Activated CD4-positive, alpha-beta T cell treated with anti-CD3 and anti-CD28 coated beads for 24 hours (primary cell): ENCODE results near the gene CHD8.
"Not testable (repeated sequence)": the region's sequence is repeated elsewhere in the genome, so short reads cannot be mapped to it uniquely, and the experiment has no call there.

Source experiments
- DNase-seq, 2 donors: peaks; one replicate each; pipeline ENCODE4 v3.0.0-alpha.2; 2020; ENCODE audit warnings: low read depth in 2 of 2

CHD8 gene

DNA sequence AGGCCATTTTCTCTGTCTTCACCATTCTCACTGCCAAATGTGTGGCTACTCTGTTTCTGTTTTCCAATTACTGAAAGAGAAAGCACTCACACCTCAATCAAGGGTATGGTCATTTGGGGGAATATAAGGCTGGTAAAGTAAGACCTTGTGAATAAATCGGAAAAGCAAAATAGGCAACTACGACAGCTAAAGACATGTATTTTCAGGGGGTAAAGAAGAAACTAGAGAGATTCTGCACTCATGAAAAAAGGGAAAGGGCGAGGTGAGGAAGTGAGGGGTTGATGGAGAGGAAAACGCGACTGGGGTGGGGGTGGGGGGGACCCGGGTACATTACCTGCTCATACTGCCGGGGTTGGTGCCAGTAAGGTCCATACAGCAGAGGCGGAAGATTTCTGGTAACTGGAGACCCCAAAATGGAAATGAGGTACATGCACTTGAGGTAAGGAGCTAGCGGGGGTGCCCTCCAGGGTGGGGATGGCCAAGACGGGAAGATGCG lies 19.3 kb downstream of the CHD8 start:
- DNase-seq, result no peak

DNA sequence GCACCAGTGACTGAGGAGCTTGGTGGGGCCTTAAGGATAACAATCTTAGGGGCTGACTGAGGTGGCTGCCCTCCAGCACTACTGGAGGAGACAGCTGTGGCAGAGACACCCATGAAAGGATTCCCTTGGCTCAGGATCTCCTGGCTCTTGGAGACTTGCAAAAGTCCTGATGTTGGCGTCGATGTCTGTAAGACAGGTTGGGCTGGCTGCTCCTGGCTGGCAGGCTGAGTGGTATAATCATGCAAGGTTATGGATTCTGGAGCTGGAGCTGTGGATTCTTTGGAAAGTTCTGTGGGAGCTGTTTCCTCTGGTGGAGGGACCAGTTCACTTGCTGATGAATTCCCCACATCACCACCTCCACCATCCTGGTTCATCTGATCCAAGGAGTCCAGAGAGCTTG lies 24.8 kb downstream of the CHD8 start:
- no peak for DNase-seq

DNA sequence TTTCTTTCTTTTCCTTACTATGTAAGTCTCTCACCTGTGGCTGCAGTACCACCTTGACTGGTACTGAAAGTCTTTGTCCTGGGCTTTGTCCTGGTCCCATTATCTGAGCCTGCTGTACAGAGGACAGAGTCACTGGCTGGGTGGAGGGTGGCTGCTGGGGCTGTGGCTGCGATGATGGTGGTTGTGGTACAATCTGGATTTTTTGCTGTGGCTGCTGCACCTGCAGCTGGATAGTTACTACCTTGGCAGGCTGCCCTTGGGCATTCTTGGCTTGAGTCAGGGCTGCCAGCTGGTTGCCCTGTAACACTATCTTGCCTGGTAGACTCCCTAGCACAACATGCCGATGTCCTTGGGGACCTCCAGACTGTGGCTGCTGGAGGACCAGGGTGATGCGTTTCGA lies 27.0 kb downstream of the CHD8 start:
- no peak for DNase-seq

DNA sequence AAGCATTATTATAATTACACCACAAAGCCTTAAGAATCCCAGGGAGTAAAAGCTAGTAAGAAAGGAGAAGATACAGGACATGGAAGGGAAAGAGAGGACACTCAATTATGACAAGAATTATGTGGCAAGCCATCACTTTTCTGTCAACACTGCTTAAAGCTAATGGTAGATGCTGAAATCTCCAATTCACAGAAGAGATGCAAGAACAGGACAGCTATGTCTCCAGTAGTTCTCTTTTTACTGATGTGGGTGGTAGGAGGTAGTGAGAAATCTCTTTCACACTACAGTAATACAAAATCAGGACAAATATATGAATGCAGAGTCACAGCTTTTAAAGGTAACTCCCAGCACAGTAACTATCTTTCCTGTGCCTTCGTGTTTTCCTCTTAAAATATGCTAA lies 29.2 kb downstream of the CHD8 start:
- DNase-seq, result no peak

DNA sequence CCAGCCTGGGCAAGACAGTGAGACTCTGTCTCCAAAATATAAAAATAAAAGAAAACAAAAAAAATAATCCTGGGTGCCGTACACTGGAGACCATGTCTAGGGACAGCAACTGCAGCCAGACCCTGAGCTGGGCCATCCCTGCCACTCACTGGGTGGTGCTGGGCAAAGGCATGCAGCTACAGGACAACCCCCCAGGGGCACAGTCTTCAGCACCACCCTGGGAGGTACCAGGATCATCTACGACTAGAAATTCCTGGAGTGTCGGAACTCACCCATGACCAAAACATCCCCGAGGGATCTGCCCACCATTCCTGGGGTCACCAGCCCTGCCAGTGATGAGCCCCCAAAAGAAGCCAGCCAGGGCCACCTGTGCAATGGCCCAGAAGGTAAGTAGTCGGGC lies 36.4 kb downstream of the CHD8 start:
- no peak for DNase-seq

DNA sequence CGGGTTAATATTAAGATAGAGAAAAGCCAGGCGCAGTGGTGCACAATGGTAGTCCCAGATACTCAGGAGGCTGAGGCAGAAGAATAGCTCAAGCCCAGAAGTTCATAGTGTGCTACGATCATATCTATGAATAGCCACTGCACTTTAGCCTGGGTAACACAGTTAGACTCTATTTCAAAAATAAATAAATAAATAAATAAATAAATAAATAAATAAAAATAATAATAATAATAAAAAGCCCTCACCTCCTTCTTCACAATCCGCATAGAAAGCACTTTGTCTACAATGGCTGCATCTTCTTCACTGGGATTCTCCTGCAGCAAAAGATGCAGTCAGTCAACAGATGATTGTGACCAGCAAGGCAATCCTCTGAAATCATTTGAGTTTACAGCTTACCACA lies 40.6 kb downstream of the CHD8 start:
- no peak for DNase-seq

DNA sequence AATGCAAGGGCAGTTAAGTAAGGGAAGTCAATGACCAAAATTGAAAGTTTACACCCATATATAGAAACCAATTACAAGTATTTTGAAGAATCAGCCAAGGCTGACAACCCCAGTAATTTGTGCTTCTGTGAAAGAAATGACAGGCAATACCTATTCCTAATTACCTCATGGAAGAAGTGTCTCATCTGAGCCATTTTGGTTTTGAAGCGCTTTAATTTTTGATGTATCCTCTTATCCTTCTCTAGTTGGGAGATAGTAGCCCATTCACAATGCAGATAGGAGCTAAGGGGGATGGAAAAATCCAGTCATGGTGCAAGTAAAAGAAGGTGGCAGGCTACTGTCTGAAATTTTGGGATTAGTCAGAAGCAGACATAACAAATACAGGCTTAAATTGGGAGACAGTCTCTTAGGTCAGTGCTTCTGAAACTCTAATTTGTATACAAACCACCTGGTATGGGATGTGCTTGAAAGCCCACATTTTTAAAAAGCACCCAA lies 41.7 kb downstream of the CHD8 start:
- DNase-seq, result no peak

DNA sequence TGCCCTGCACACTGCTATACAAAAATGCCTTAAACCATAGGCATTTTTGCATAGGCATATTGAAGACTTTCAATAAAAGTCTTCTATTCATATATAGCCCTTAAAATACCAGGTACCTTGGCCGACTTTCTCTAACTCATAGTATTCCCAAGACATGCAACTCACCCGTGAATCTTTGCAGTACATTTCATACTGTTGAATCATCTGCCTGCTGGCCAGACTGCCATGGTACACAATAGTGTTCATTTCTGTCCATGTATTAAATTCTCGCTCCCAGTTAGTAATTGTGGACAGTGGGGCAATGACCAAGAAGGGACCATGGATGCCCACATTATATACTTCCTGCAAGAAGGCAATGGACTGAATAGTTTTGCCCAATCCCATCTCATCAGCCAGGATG lies 47.8 kb downstream of the CHD8 start:
- DNase-seq, result no peak

DNA sequence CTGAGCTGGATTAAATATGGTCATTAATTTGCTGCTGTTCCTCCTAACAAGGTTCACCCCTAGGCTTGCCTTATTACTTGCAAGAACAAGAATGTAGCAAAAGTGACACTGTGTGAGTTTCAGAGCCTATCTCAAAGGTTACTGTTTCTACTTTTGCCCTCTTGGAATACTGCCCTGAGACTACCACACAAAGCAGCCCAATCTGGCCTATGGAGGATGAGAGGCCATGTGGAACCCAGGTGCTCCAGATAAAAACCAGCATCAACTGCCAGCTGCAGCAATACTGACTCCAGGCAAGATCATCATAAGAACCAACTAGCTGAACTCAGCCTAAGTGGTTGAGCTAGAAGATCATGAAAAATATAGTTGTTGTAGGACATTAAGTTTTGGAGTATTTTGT lies 49.7 kb downstream of the CHD8 start:
- no peak for DNase-seq

DNA sequence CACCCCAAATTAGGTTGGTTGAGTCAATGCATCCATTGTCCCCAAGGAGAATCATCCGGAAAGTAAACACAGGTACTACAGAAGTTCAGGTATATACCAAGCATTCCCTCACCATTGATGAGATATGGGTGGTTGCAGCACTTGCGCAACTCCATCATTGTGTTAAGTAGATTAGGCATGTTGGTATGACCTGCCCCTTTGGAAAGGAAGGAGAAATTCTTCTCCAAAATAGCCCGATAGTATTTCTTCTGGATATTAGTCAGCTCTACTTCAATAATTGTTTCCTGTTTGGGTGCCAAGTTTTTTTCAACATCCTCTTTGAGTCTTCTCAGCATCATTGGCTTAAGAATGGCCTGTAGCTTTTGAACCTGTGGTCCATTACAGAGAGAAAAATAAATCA lies 50.8 kb downstream of the CHD8 start:
- DNase-seq, result no peak

DNA sequence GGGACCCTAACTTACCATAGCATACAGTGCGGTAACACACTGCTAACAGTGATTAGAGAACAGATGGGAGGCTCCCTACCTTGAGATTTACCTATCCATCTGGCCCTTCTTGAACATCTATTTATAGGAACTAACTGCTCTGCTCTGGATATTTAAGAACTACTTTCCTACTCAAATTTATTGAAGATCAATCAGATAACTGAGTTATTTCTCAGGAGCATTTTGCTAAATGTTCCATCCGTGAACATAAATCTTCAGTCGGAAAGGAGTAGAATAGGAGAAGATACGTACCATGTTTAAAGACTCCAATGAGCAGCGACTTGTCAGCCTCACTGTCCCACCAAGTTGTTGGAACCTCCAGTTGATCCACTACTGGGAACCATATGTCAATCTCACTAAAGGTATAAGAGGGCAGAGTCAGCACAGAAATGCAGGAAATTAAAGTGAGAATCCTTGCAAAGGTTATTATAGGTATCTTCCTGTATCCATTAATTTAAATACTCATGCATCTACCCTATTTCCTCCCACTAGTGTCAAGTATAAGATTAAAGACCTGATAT lies 56.5 kb downstream of the CHD8 start:
- no peak for DNase-seq

DNA sequence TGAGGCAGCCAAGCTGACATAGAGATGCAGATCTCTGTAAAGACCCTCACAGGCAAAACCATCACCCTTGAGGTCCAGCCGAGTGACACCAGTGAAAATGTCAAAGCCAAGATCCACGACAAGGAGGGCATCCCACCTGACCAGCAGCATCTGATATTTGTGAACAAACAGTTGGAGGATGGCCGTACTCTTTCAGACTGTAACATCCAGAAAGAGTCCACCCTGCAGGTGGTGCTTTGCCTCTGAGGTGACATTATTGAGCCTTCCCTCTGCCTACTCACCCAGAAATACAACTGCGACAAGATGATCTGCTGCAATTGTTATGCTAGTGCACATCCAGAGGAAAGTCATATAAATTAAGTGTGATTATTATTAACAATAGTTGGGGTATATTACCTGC lies 57.0 kb downstream of the CHD8 start:
- no peak for DNase-seq

DNA sequence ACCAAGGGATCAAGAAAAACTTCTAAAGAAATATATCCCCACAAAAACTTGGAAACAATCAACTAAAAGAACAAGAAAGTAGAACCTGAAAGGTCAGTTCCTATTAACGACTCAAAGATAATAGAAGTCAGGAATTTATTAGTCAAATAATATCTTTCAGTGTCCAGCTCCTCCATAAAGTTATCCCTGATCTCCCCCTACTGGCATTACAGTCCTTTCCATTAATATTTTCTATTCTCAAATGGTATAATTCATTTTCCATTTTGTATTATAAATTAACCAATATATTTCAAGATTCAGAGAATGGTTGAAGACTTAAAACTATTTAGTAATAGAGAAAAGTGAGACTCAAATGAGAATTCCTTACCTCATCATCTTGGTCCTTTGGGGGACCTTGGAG lies 60.5 kb downstream of the CHD8 start:
- no peak for DNase-seq

DNA sequence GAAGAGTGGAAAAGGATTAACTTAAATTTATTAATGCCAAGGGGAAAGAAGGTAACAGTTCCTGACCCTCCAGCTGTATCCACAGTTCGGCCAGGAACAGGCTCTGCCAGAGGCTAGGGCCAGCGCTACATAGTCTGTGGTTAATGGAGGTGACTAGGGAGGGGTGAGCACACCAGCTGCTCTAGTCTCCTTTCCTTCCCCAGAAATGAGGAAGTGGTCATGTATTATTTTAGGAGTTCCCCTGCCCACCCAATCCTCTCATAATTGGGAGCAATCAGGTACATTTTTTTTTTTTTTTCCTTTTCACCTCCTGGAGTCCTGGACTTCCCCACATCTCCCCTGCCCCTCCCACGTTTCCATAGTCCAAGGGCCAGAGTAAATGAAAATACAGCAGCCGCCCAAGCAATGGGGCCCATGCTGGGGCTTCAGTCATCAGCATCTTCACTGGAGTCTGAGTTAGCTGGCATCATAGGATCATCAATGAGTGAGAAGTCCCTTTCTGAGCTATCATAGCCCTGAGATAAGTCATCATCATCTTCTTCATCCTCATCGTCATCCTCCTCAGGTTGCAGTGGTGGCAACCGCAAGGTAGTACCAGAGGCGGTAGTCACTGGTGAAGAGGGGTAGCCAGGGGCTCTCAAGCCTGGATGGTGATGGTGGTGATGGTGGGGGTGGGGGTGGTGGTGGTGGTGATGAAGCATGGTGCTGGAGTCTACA lies 70.6 kb downstream of the CHD8 start:
- DNase-seq, result no peak

DNA sequence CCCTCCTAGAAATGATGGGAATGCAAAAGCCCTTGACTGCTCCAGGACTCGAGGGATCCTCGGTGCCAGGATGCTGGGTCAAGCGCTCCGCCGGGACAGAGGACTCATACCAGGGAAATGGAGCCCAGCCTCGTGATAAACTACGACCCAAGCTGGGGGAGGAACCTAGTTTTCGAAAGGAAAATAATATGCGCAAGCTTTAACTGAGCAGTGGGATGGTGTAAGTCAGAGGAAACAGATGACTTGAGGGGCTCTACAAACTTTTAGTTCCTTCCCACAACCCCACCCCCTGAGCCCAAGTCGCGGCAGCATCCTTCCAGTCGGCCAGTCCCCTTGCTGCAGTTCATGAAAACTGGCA lies 71.5 kb downstream of the CHD8 start:
- peak in 1 of 2 donors; percentile 7 for DNase-seq

DNA sequence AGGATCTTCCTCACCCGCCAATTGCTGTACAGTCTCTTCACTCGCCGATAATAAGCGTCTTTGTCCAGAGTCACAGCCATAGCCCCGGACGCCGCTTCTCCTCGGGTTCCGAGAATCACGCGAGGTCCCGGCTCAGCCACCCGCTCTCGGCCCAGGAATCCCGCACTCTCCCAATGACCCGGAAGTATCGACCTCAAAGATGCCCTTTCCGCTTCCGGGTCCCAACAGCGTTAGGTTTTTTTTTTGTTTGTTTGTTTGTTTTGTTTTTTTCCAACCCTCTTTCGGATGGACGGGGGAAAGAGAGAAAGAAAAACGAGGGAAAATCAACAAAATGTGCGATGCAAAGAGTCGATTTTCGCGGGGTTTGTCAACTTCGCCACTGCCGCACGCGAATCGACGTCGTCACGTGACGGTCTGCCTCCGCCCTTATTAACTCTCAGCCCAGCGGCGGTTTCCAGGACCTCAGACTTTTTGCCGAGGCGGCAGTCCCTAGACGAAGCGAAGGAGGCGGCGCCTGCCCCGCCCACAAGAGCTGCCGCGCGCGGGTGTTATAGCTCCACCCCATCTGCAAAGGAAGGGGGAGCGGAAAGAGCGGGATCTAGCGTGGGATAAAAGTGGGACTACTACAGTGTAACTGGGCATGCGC lies 72.0 kb downstream of the CHD8 start, which contains the start of gene SUPT16H:
SUPT16H (minus strand) TSS at position 172 of the 646 bp plus-strand sequence; CDS start at position 80, 92 bp downstream.
- peak; percentile 90 to 95 for DNase-seq

DNA sequence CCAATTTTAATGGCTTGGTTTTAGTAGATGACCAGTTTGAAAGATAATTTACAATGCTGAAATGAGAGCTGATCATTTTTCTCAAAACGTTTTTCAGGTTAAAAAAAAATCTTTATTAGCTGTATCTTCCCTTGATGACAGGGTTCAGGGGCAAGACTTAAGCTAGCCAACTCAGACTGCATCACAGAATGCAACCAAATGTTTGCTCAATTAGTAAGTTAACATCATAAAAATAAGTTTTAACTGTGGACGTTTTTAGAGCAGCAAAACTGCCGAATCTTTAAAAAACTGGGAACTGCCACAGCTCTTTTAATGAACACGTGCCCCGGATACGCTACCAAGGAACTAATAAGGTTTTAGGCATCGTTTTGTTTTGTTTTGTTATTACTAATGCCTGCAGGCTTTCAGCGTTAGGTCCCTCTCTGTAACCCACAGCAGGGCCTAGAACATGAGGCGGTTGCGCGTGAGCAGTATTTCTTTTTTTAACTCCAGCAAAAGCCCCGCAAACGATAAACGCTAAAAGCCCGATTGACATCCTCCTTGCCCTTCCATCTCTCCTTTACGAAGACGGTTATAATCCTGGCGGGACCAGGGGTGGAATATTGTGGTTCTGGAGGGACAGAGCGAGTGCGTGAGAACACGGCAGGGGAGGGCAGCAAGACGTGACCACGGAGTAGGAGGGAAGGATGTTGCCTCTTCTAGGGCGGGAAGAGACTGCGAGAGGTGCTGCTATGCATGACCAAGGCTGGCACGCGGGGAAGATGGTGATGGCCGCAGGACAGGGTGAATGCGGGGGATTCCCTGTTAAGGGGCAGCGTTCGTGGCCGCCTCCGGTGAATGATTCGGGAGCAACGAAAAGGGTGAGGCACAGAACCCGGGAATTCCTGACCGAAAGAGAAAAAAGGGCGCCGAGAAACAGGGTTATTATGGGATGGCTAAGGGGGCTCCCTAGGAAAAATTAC lies 72.8 kb downstream of the CHD8 start:
- peak; percentile 26 to 37 for DNase-seq

DNA sequence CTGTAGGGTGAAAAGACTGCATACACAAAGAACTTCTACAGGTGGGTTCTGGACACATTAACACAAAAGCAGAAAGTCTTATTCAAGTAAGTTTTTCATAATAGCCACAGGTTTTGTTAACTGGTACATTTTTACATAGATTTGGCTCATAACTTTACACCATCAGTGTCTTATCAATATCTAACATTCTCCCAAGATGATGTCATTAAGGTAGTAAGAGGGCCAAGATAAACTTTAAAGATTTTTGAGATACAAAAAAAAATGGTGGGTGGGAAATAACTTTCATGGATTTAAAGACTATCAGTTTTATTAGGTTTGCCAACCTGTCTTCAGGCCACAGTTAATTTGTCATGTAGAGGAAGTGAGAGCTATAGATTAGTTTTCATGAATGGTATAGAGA lies 73.8 kb downstream of the CHD8 start:
- DNase-seq, result no peak

DNA sequence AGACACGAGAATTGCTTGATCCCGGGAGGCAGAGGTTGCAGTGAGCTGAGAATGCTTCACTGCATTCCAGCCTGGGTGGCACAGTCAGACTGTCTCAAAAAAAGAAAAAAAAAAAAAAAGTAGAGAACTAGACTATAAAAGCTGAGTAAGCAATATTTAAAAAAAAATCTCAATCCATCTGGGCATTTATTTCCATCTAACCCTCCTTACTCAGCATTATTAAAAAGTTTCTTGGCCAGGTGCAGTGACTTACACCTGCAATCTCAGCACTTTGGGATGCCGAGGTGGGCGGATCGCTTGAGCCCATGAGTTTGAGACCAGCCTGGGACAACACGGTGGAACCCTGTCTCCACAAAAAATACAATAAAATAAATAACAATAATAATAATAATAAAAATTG lies 76.6 kb downstream of the CHD8 start:
- no peak for DNase-seq

DNA sequence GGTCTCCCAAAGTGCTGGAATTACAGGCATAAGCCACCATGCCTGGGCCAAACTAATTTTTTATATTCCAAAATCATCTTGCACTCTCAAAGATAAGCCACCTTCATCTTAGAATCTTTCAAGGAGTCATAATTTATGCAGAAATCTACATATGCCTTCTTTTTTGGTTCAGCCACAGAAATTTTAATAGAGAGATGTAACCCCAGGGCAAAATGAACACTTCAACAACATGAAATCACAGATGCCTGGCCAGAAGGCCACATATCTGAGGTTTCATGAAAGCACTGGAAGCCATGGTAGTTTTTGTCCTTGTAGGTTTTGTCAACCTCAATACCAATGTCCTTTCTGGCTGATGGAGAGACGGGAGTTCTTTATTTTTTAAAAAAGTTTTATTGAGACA lies 81.9 kb downstream of the CHD8 start:
- no peak for DNase-seq

DNA sequence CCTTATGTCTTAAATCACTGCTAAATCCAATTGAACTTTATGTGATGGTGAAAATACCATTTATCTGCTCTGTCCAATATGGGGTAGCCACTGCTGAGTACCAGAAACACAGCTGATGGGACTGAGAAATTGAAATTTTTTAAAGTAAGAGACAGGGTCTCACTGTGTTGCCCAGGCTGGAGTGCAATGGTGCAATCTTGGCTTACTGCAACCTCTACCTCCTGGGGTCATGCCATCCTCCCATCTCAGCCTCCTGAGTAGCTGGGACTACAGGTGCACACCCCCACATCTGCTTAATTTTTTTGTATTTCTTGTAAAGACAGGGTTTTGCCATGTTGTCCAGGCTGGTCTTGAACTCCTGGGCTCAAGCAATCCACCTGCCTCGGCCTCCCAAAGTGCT lies 83.1 kb downstream of the CHD8 start:
- not testable (repeated sequence) for DNase-seq
